Ascending aorta (tissue), 2 donors: ENCODE measurements around the gene PRTG. TPM values are rescaled to one million over a fixed set of nuclear protein-coding genes. Genes with fewer than 3 reads are reported as not detected.

Source experiments
- DNase-seq, 2 donors: peaks; one replicate each; pipeline ENCODE4 v3.0.0-alpha.2; 2019; ENCODE audit warnings: low spot score in 2 of 2
- H3K27ac ChIP-seq, 2 donors: fragments of 200-600 bp; sonication (generic); one replicate each; pipeline ENCODE4 v1.5.1; 2016 to 2017; ENCODE audit warnings: mild to moderate bottlenecking in 1 of 2
- H3K27me3 ChIP-seq: fragments of 200-600 bp; sonication (generic); one replicate; pipeline ENCODE4 v1.5.1; 2017
- H3K36me3 ChIP-seq, 2 donors: fragments of 200-600 bp; sonication (generic); one replicate each; pipeline ENCODE4 v1.5.1; 2016
- H3K4me1 ChIP-seq, 2 donors: fragments of 200-600 bp; sonication (generic); one replicate each; pipeline ENCODE4 v1.5.1; 2016 to 2017; ENCODE audit warnings: mild to moderate bottlenecking in 1 of 2
- H3K4me3 ChIP-seq, 2 donors: fragments of 200-600 bp; sonication (generic); one replicate each; pipeline ENCODE4 v1.5.1; 2016 to 2017; ENCODE audit warnings: mild to moderate bottlenecking in 1 of 2
- H3K9me3 ChIP-seq, 2 donors: fragments of 200-600 bp; sonication (generic); one replicate each; pipeline ENCODE4 v1.5.1; 2016
- intact Hi-C: fragments of 100-400 bp; cut with DNase I; formaldehyde crosslinking; loops from one replicate; pipeline ENCODE4 v1.15.1; 2023
- total RNA-seq: library from RNA; depleted of rRNA; stranded (reverse); fragments of >200 nt; gene quantifications from one replicate; pipeline ENCODE4 v1.1.0, GENCODE V29; 2016
- TF ChIP-seq, protein P1 (sequence below), 3 experiments: fragments of 200-600 bp in 2 of 3; fragments of 450-650 bp in 1 of 3; sonication (generic) in 2 of 3; IDR thresholded peaks; one replicate each; pipeline ENCODE4 v1.5.1; 2016 to 2019; ENCODE audit warnings: antibody characterized with exemption in 3 of 3, mild to moderate bottlenecking in 1 of 3, moderate library complexity in 1 of 3

Gene PRTG
- total RNA-seq, 1 donor from 2014 or later: 0.21 TPM

DNA sequence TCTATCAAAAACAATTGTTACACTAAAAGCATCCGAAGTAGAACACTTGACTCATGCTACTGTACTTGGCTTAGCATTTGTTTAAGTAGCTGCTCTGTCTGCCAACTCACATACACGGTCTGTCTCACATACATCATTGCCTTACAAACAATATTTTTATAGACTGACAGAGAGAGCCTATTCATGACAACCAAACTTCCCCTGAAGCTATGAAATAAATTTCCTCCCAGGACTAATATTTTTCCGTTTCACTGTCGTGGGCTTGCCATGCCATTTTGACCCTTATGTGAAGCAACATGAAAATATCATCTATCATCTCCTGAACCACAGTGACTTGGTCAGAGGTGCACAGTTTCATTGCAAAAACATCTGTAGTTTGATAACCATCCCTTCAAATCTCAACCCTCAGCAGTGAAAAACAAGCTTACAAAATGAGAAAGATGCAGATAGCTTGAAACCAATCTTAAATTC lies 88.4 kb downstream of the PRTG start:
- TF ChIP-seq, protein P1, sequence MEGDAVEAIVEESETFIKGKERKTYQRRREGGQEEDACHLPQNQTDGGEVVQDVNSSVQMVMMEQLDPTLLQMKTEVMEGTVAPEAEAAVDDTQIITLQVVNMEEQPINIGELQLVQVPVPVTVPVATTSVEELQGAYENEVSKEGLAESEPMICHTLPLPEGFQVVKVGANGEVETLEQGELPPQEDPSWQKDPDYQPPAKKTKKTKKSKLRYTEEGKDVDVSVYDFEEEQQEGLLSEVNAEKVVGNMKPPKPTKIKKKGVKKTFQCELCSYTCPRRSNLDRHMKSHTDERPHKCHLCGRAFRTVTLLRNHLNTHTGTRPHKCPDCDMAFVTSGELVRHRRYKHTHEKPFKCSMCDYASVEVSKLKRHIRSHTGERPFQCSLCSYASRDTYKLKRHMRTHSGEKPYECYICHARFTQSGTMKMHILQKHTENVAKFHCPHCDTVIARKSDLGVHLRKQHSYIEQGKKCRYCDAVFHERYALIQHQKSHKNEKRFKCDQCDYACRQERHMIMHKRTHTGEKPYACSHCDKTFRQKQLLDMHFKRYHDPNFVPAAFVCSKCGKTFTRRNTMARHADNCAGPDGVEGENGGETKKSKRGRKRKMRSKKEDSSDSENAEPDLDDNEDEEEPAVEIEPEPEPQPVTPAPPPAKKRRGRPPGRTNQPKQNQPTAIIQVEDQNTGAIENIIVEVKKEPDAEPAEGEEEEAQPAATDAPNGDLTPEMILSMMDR (IDR thresholded peaks at IDR 0.05): no peak

DNA sequence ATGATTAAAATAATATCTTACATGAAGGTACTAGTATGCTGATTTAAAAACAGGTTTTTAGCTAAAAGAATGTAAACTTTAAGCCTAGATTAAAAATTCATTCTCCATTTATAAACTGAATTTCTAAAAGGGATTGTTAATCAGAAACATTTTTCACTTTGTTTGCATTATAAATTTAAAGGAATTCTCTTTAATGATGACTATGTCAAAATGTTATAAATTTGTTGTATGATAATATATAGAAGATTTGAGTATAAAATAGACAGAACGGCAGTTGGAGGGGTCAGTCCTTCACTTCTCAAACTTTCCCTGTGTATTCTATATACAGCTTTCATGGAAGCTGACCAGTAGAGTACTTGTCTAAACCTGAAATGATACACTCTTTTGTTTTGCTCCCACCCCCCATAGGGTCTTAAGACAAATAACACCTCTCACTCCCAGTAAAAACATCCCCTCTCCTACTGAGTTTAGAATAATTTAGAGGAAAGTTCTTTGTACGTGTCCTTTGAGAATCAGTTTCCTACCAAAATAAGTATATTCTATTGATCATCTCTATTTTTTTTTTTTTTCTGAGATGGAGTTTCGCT lies 90.0 kb downstream of the PRTG start:
- H3K27ac ChIP-seq: no peak overlapping the region
- H3K4me3 ChIP-seq: no peak overlapping the region
- DNase-seq: no peak
- no peaks in the 10 kb centered on the region for H3K4me1 ChIP-seq
- H3K9me3 ChIP-seq: no peaks in the 10 kb centered on the region
- intact Hi-C loops: no loop called here
- no peaks in the 10 kb centered on the region for H3K36me3 ChIP-seq
- no peaks in the 10 kb centered on the region for H3K27me3 ChIP-seq
- TF ChIP-seq, protein P1 (IDR thresholded peaks at IDR 0.05): no peak

More for the DNA sequence above, 88.4 kb downstream of the PRTG start:
- DNase-seq: no peak
- Histone ChIP-seq H3K4me3 (no peak overlapping the region), H3K9me3 (no peaks in the 10 kb centered on the region), H3K27ac (no peak overlapping the region), H3K27me3 (no peaks in the 10 kb centered on the region), H3K4me1 (no peaks in the 10 kb centered on the region), H3K36me3 (no peaks in the 10 kb centered on the region)
- intact Hi-C loops: no loop called here

DNA sequence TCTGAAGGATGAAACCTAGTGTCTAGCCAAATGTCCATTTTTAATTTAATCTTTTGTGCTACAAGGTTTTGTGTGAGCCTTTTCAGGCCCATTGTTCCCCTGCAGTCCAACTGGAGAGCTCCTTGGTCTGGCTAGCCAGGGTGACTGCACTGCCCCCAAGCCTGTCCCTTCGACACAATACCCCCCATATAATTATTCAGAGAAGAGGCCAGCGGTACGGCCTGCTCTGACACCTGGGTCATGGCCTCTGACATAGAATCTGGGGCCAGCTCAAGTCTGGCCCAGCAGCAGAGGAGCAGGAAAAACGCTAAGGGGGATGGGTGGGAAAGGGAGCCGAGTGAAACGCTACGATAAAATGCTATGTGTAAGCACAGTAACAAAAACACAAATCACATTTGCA lies 90.6 kb downstream of the PRTG start:
- Histone ChIP-seq H3K9me3 (no peaks in the 10 kb centered on the region), H3K36me3 (no peaks in the 10 kb centered on the region), H3K27ac (no peak overlapping the region), H3K27me3 (no peaks in the 10 kb centered on the region), H3K4me1 (no peaks in the 10 kb centered on the region), H3K4me3 (no peak overlapping the region)
- intact Hi-C loops: no loop called here
- TF ChIP-seq, protein P1 (IDR thresholded peaks at IDR 0.05): no peak
- no peak for DNase-seq

DNA sequence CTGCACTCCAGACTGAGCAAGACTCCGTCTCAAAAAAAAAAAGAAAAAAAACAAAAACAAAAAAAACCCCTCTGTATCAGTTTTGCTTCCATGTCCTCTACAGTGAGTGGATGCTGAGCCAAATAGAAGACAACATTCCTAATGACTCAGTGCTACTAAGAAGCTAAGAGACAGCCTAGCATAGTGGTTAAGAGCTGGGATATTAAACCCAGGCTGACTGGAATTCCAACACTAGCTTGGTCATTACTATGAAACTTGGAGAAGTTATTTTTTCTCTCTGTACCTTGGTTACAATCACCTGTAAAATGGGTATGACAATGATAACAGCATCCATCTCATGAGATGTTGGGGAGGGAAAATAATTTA lies 93.9 kb downstream of the PRTG start:
- TF ChIP-seq, protein P1 (IDR thresholded peaks at IDR 0.05): no peak
- intact Hi-C loops: no loop called here
- H3K4me1 ChIP-seq: no peaks in the 10 kb centered on the region
- H3K27me3 ChIP-seq: no peaks in the 10 kb centered on the region
- H3K9me3 ChIP-seq: no peaks in the 10 kb centered on the region
- DNase-seq: no peak
- H3K36me3 ChIP-seq: no peaks in the 10 kb centered on the region
- no peak overlapping the region for H3K4me3 ChIP-seq
- H3K27ac ChIP-seq: no peak overlapping the region

DNA sequence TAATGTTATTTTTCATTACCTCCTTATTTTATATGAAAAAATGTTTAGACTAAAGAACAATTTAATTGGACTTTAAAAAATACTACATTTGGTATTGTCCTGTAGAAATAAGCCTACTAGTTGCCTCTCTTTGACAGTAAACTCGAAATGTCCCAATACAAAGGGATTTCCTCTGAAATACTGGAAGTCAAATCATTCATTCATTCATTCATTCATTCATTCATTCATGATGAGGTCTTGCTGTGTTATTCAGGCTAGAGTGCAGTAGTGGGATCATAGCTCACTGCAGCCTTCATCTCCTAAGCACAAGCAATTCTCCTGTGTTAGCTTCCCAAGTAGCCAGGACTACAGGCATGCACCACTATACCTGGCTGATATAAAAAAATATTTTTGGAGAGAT lies 104.2 kb downstream of the PRTG start:
- H3K4me3 ChIP-seq: no peak overlapping the region
- TF ChIP-seq, protein P1 (IDR thresholded peaks at IDR 0.05): no peak
- H3K36me3 ChIP-seq: no peaks in the 10 kb centered on the region
- intact Hi-C loops: loop anchor here (10.0 kb wide), 1 partner anchor 144 kb away; no protein-coding TSS in a partner anchor
- H3K4me1 ChIP-seq: no peaks in the 10 kb centered on the region
- no peak for DNase-seq
- H3K27me3 ChIP-seq: no peaks in the 10 kb centered on the region
- H3K9me3 ChIP-seq: no peaks in the 10 kb centered on the region
- no peak overlapping the region for H3K27ac ChIP-seq

DNA sequence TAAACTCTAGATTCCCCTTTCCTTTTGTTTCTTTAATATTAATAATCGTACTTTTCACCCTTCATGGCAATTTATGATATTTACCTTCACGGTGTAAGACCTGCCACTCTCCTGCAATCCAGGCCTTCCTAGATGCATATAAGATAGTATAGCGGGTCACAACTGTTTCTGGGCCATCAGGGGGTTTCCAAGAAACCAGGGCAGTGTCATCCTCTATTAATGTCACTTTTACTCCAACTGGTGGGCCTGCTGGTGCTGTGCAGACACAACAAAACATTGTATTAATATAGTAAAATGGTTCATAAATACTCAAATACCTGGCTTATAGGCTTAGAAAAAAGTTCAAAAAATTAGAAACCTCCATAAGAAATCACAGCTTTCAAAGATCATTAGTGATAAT lies 105.9 kb downstream of the PRTG start:
- intact Hi-C loops: loop anchor here (10.0 kb wide), 1 partner anchor 142 kb away; no protein-coding TSS in a partner anchor
- Histone ChIP-seq H3K4me3 (no peak overlapping the region), H3K27ac (no peak overlapping the region)

More for the DNA sequence above, 105.9 kb downstream of the PRTG start:
- TF ChIP-seq, protein P1 (IDR thresholded peaks at IDR 0.05): no peak
- no peaks in the 10 kb centered on the region for H3K9me3 ChIP-seq
- H3K36me3 ChIP-seq: no peaks in the 10 kb centered on the region
- no peak for DNase-seq
- no peaks in the 10 kb centered on the region for H3K4me1 ChIP-seq
- H3K27me3 ChIP-seq: no peaks in the 10 kb centered on the region
